HCT116 (cell line): ENCODE data around the gene PRKG1. TPM values are rescaled to one million over a fixed set of nuclear protein-coding genes. Genes with fewer than 3 reads are reported as not detected.

Experiments used
- ATAC-seq: fragments of 200-7000 bp; cut with Tn5 transposase; 2 replicates; pipeline ENCODE4 v1.9.1; 2020; ENCODE audit warnings: mild to moderate bottlenecking, moderate library complexity
- BruUV-seq: library from RNA; stranded (reverse); fragments of 400-500 nt; replicated peaks from 2 replicates; lab custom pipeline; 2021; lab: Mats Ljungman, UMichigan
- CTCF ChIA-PET: fragments of 300-600 bp; sonication (Branson Sonifier 250); formaldehyde crosslinking; loops from one replicate; lab custom pipeline; 2021; ENCODE audit warnings: antibody characterized with exemption; lab: Charles Lee
- POLR2A ChIA-PET: fragments of 300-600, 350-600 bp; sonication (Branson Sonifier 250); formaldehyde crosslinking; loops from one replicate; lab custom pipeline; 2021; ENCODE audit warnings: antibody characterized with exemption; lab: Charles Lee
- RAD21 ChIA-PET, 2 experiments: fragments of 300-600 bp; sonication (Branson Sonifier 250); formaldehyde crosslinking; loops; one replicate each; lab custom pipeline; 2023; ENCODE audit warnings: low total read pairs in 2 of 2; ENCODE audit not compliant: uncharacterized antibody in 2 of 2, unreplicated experiment in 2 of 2, low non-redundant PET in 1 of 2; lab: Charles Lee
- DNase-seq: peaks from one replicate; pipeline ENCODE4 v3.0.0-alpha.2; 2010; ENCODE audit warnings: low read depth, low spot score
- H2AFZ ChIP-seq: fragments of 200-600 bp; shearing (Covaris generic), sonication (generic); 2 replicates; pipeline ENCODE4 v1.6.1; 2017; ENCODE audit warnings: low read depth, mixed run types, mixed read lengths, antibody characterized with exemption, low read length; ENCODE audit not compliant: poor library complexity, severe bottlenecking
- H3K27ac ChIP-seq: 2 replicates; pipeline ENCODE4 v1.5.1; 2012; ENCODE audit warnings: low read depth, low read length
- H3K27me3 ChIP-seq: fragments of 200-600 bp; sonication (generic); 2 replicates; pipeline ENCODE4 v1.6.1; 2016; ENCODE audit warnings: mixed run types, low read length, mixed read lengths; ENCODE audit not compliant: insufficient read depth
- H3K36me3 ChIP-seq, 2 experiments: fragments of 200-500 bp in 1 of 2; fragments of 200-600 bp in 1 of 2; sonication (Bioruptor generic) in 1 of 2; sonication (generic) in 1 of 2; 2 replicates each; pipeline versions ENCODE4 v1.5.1 to v1.6.1; 2014 to 2016; ENCODE audit warnings: low read length in 2 of 2, inconsistent platforms in 1 of 2, mixed read lengths in 1 of 2, mixed run types in 1 of 2; ENCODE audit not compliant: insufficient read depth in 2 of 2, control insufficient read depth in 1 of 2
- H3K4me1 ChIP-seq, 2 experiments: fragments of 200-600 bp in 1 of 2; sonication (generic) in 1 of 2; 2 replicates each; pipeline versions ENCODE4 v1.5.1 to v1.6.1; 2012 to 2017; ENCODE audit warnings: low read length in 2 of 2, inconsistent platforms in 1 of 2, mild to moderate bottlenecking in 1 of 2, mixed read lengths in 1 of 2, mixed run types in 1 of 2, moderate library complexity in 1 of 2; ENCODE audit not compliant: insufficient read depth in 2 of 2, control insufficient read depth in 1 of 2
- H3K4me2 ChIP-seq: fragments of 200-600 bp; sonication (generic); 2 replicates; pipeline ENCODE4 v1.6.1; 2017; ENCODE audit warnings: mixed run types, low read length, mixed read lengths
- H3K4me3 ChIP-seq, 2 experiments: fragments of 200-600 bp in 1 of 2; sonication (generic) in 1 of 2; replicated peaks in 1 of 2; 2 replicates each; pipeline ENCODE4 v1.5.1; 2011 to 2016; ENCODE audit warnings: low read length in 2 of 2, control low read depth in 1 of 2, low read depth in 1 of 2, mild to moderate bottlenecking in 1 of 2, mixed read lengths in 1 of 2, mixed run types in 1 of 2
- H3K79me2 ChIP-seq: fragments of 200-600 bp; sonication (generic); 2 replicates; pipeline ENCODE4 v1.6.1; 2017; ENCODE audit warnings: mild to moderate bottlenecking, mixed run types, low read length, moderate library complexity, mixed read lengths; ENCODE audit not compliant: insufficient read depth
- H3K9ac ChIP-seq: fragments of 200-600 bp; sonication (generic); 2 replicates; pipeline ENCODE4 v1.6.1; 2016; ENCODE audit warnings: low read length, mixed read lengths
- H3K9me2 ChIP-seq: fragments of 200-600 bp; sonication (generic), shearing (Covaris generic); 2 replicates; pipeline ENCODE4 v1.6.1; 2017; ENCODE audit warnings: mixed run types, mild to moderate bottlenecking, moderate library complexity; ENCODE audit not compliant: insufficient read depth
- H3K9me3 ChIP-seq, 2 experiments: fragments of 200-500 bp in 1 of 2; fragments of 200-600 bp in 1 of 2; sonication (Bioruptor generic) in 1 of 2; sonication (generic) in 1 of 2; 2 replicates each; pipeline ENCODE4 v1.6.1; 2014 to 2017; ENCODE audit warnings: low read length in 2 of 2, mixed read lengths in 2 of 2, inconsistent platforms in 1 of 2, low read depth in 1 of 2, mild to moderate bottlenecking in 1 of 2, mixed run types in 1 of 2, moderate library complexity in 1 of 2; ENCODE audit not compliant: control insufficient read depth in 1 of 2, insufficient read depth in 1 of 2
- H4K20me1 ChIP-seq: fragments of 200-600 bp; sonication (generic), shearing (Covaris generic); 2 replicates; pipeline ENCODE4 v1.6.1; 2017; ENCODE audit warnings: mixed run types, mild to moderate bottlenecking, moderate library complexity; ENCODE audit not compliant: insufficient read depth
- ATF3 ChIP-seq: IDR thresholded peaks from 2 replicates; pipeline ENCODE4 v1.6.1; 2012
- CEBPB ChIP-seq: IDR thresholded peaks from 2 replicates; pipeline ENCODE4 v1.6.1; 2012; ENCODE audit warnings: low read depth
- CTCF ChIP-seq, 3 experiments: fragments of 200-600 bp in 1 of 3; sonication (generic) in 1 of 3; IDR thresholded peaks in 2 of 3; conservative IDR thresholded peaks in 1 of 3; 2 replicates each; pipeline ENCODE4 v1.5.1; 2012 to 2017; ENCODE audit warnings: low read depth in 2 of 3, low read length in 2 of 3, antibody characterized with exemption in 1 of 3, borderline replicate concordance in 1 of 3, control low read depth in 1 of 3, mild to moderate bottlenecking in 1 of 3, mixed read lengths in 1 of 3, mixed run types in 1 of 3, moderate library complexity in 1 of 3; ENCODE audit not compliant: insufficient read depth in 1 of 3
- EGR1 ChIP-seq: IDR thresholded peaks from 2 replicates; pipeline ENCODE4 v1.6.1; 2012; ENCODE audit warnings: low read depth
- EZH2phosphoT487 ChIP-seq: fragments of 200-600 bp; IDR thresholded peaks from 2 replicates; pipeline ENCODE4 v1.6.1; 2018; ENCODE audit warnings: antibody characterized with exemption, borderline replicate concordance
- FOSL1 ChIP-seq: IDR thresholded peaks from 2 replicates; pipeline ENCODE4 v1.6.1; 2012; ENCODE audit warnings: low read depth
- JUND ChIP-seq: IDR thresholded peaks from 2 replicates; pipeline ENCODE4 v1.6.1; 2012
- MAX ChIP-seq: IDR thresholded peaks from 2 replicates; pipeline ENCODE4 v1.6.1; 2012
- RAD21 ChIP-seq: IDR thresholded peaks from 2 replicates; pipeline ENCODE4 v1.6.1; 2012; ENCODE audit warnings: low read depth, mild to moderate bottlenecking
- SP1 ChIP-seq: IDR thresholded peaks from 2 replicates; pipeline ENCODE4 v1.6.1; 2012; ENCODE audit warnings: low read depth
- SRF ChIP-seq: IDR thresholded peaks from 2 replicates; pipeline ENCODE4 v1.6.1; 2012; ENCODE audit warnings: low read depth
- ZFX ChIP-seq: fragments of 450-650 bp; IDR thresholded peaks from 2 replicates; pipeline ENCODE4 v1.6.1; 2017
- intact Hi-C: fragments of 100-400 bp; cut with micrococcal nuclease; formaldehyde crosslinking; loops from 2 replicates; pipeline ENCODE4 v1.10.0; 2022
- total RNA-seq: library from RNA; stranded (reverse); gene quantifications from one replicate; pipeline ENCODE4 v1.2.1, GENCODE V29; 2021; ENCODE audit not compliant: unreplicated experiment

Gene PRKG1
- total RNA-seq, 1 experiment from 2014 or later, result 1.4 TPM

- ChIA-PET POLR2A (no interaction called here), CTCF (no interaction called here), RAD21 (no interaction called here)
- Histone ChIP-seq H3K4me2 (no peak overlapping the region), H3K9me3 (no peaks in the 10 kb centered on the region), H2AFZ (no peak overlapping the region), H3K9me2 (no peaks in the 10 kb centered on the region), H3K9ac (no peak overlapping the region), H3K4me1 (no peaks in the 10 kb centered on the region), H3K4me3 (no peak overlapping the region), H3K27ac (no peak overlapping the region), H4K20me1 (no peaks in the 10 kb centered on the region), H3K27me3 (no peaks in the 10 kb centered on the region), H3K36me3 (no peaks in the 10 kb centered on the region), H3K79me2 (no peaks in the 10 kb centered on the region)
- no TSS peak for BruUV-seq
- no peak for DNase-seq
- TF ChIP-seq FOSL1 (no peak), JUND (no peak), CEBPB (no peak), SRF (no peak), SP1 (no peak), ATF3 (no peak), MAX (no peak), CTCF (IDR thresholded peaks at IDR 0.05 in 2 of 3, conservative IDR thresholded peaks at IDR 0.05 in 1 of 3; ENCODE audit: borderline replicate concordance in 1 of 3, insufficient read depth in 1 of 3, low read depth in 2 of 3, low read length in 2 of 3) (no peak), RAD21 (no peak), EGR1 (no peak), ZFX (no peak), EZH2phosphoT487 (no peak)
- intact Hi-C loops, result no loop called here
- no peak for ATAC-seq
These were observed 1004.2 kb downstream of the PRKG1 start for GRCh38 chr10:52078397-52078937.
